ENCODE results near the gene VWA5B2.
"Not testable (repeated sequence)": the region's sequence is repeated elsewhere in the genome, so short reads cannot be mapped to it uniquely, and the experiment has no call there.

Gene VWA5B2

DNA sequence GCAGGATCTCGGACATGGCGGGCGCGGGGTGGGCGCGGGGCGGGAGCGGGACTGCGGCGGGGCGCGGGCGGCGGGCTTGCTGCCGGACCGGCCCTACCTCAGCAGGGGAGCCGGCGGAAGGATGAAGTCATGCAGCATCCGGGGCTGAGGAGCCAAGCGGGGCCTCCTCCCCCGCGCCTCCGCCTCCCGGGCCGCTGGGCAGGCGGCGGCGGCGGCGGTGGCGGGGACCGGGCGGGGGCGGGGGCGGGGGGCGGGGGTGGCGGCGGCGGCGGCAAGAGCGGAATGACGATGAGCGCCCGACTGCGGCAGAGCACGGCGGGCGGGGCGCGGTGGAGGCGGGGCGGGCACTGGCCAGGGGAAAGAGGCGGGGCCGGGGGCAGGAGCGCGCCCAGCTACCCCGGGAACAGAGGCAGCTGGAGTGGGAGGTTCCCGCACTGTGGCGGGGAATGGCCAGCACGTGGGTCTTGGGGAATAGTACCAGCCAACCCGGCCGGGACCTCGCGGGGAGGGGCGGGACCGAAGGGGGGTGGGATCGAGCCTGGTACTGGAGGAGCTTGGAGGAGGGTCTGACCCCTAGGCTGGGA lies 32.0 kb downstream of the VWA5B2 start, which contains the start of gene CAMK2N2:
Gene CAMK2N2, minus strand, starts transcription at position 284 of the 584 bp plus-strand sequence. Its CDS starts 268 bp downstream, at position 16.
- no peaks in the 10 kb centered on the region for H3F3A ChIP-seq (ENCODE audit: insufficient read depth, low read length)
- H3K4me2 ChIP-seq (ENCODE audit: low read length) = peak within 1 kb of the TSS; percentile 82
- TF ChIP-seq, protein P1, sequence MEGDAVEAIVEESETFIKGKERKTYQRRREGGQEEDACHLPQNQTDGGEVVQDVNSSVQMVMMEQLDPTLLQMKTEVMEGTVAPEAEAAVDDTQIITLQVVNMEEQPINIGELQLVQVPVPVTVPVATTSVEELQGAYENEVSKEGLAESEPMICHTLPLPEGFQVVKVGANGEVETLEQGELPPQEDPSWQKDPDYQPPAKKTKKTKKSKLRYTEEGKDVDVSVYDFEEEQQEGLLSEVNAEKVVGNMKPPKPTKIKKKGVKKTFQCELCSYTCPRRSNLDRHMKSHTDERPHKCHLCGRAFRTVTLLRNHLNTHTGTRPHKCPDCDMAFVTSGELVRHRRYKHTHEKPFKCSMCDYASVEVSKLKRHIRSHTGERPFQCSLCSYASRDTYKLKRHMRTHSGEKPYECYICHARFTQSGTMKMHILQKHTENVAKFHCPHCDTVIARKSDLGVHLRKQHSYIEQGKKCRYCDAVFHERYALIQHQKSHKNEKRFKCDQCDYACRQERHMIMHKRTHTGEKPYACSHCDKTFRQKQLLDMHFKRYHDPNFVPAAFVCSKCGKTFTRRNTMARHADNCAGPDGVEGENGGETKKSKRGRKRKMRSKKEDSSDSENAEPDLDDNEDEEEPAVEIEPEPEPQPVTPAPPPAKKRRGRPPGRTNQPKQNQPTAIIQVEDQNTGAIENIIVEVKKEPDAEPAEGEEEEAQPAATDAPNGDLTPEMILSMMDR (IDR thresholded peaks at IDR 0.05; ENCODE audit: low read length) = no peak
- no peak for TF ChIP-seq EZH2 (IDR thresholded peaks at IDR 0.05; ENCODE audit: borderline replicate concordance, low read length)
- no peaks in the 10 kb centered on the region for H4K20me1 ChIP-seq (ENCODE audit: insufficient read depth, low read length)
- H3K27ac ChIP-seq (ENCODE audit: low read depth, low read length, poor library complexity, severe bottlenecking) = no peak within 1 kb of the TSS
- H2AFZ ChIP-seq (ENCODE audit: low read length) = no peak within 1 kb of the TSS
- H3K4me1 ChIP-seq (ENCODE audit: insufficient read depth, low read length, severe bottlenecking) = peaks cover 12% of the 10 kb centered on the region
- H3K9ac ChIP-seq (ENCODE audit: low read length) = peak within 1 kb of the TSS; percentile 44; the same call in 1 of the 2 replicates
- no peaks in the 10 kb centered on the region; the same call in 1 of the 2 replicates for H3K36me3 ChIP-seq (ENCODE audit: insufficient read depth, low read length)
- no peaks in the 10 kb centered on the region for H3K9me3 ChIP-seq (ENCODE audit: low read length)
- no peaks in the 10 kb centered on the region for H3K79me2 ChIP-seq (ENCODE audit: insufficient read depth, low read length)
- peaks cover 10% of the 10 kb centered on the region; the same call in 1 of the 2 replicates for H3K27me3 ChIP-seq (ENCODE audit: insufficient read depth, low read length)
- H3K4me3 ChIP-seq (ENCODE audit: low read depth, low read length, poor library complexity, severe bottlenecking) = peak within 1 kb of the TSS; percentile 62
- H3K9me2 ChIP-seq (ENCODE audit: low read depth, low read length) = no peaks in the 10 kb centered on the region

DNA sequence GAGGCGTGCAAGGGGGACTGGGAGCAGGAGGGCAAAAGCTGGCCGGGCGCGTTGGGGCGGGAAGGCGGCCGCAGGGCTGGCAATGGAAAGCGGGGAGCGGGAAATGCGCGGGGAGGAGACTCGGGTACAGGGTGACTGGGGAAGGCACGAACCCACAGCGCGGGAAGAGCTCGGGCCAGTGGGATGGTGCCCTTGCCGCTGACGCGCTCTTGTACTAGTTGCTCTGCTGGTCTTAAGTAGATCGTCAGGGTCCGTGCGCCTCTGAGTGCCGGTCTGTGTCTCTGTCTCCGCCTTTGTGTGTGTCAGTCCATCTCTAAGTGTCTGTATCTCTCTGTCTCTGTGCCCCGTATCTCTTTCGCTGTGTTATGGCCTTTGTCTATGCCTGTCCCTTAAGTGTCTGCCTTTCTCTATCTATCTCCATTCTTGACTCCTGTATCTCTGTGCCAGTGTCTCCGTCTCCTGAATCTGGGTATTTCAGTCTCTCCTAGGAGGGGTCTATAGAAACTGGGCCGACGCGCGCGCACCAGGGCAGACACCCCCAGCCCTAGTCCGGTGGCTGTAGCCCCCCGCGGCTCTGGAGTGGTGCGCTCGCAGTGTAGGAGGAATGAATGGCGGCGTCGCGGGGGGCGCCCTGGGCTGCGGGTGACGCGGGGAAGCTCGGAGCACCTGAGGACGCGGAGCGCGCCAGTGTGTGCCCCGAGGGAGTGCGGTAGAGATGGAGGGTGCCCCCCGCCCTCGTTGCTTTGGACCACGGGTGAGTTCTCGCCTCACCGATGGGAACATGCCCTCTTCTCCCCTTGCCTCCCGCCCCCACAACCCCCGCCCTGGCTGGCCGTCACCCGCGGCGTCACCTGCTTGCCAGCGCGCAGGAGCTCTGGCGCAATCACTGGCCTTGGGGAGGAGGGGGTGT lies 32.7 kb downstream of the VWA5B2 start:
- Histone ChIP-seq H2AFZ (ENCODE audit: low read length) (no peak overlapping the region), H3K9me3 (ENCODE audit: low read length) (no peaks in the 10 kb centered on the region), H3K9ac (ENCODE audit: low read length) (peak overlapping the region; percentile 20; the same call in 1 of the 2 replicates), H3K36me3 (ENCODE audit: insufficient read depth, low read length) (no peaks in the 10 kb centered on the region; the same call in 1 of the 2 replicates), H3K27ac (ENCODE audit: low read depth, low read length, poor library complexity, severe bottlenecking) (no peak overlapping the region), H3F3A (ENCODE audit: insufficient read depth, low read length) (no peaks in the 10 kb centered on the region), H3K4me2 (ENCODE audit: low read length) (peak overlapping the region; percentile 65), H3K79me2 (ENCODE audit: insufficient read depth, low read length) (no peaks in the 10 kb centered on the region), H3K4me1 (ENCODE audit: insufficient read depth, low read length, severe bottlenecking) (peaks cover 12% of the 10 kb centered on the region), H4K20me1 (ENCODE audit: insufficient read depth, low read length) (no peaks in the 10 kb centered on the region), H3K9me2 (ENCODE audit: low read depth, low read length) (no peaks in the 10 kb centered on the region), H3K4me3 (ENCODE audit: low read depth, low read length, poor library complexity, severe bottlenecking) (peak overlapping the region; percentile 62), H3K27me3 (ENCODE audit: insufficient read depth, low read length) (peaks cover 10% of the 10 kb centered on the region; the same call in 1 of the 2 replicates)
- no peak for TF ChIP-seq EZH2 (IDR thresholded peaks at IDR 0.05; ENCODE audit: borderline replicate concordance, low read length)
- TF ChIP-seq, protein P1 (IDR thresholded peaks at IDR 0.05; ENCODE audit: low read length) = no peak

DNA sequence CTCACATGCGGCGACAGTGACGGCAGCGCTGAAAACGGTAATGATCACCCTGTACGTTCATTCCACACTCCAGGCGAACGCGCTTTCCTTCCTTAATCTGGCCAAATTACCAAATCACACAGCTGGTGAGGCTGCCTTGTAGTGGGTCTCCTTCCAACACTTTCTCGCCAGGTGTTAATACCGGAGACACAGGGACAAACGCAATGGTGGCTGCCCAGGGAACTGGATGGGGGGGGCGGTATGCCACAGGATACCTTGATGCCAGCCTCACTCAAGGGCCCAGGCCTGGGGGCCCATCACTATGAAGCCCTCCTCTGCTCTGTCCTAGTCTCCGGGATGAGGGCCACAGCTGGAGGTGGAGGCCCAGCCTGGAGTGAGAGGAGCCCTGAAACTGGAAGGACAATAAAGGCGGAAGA lies 33.4 kb downstream of the VWA5B2 start:
- H3K4me2 ChIP-seq (ENCODE audit: low read length) = no peak overlapping the region
- no peak overlapping the region for H3K4me3 ChIP-seq (ENCODE audit: low read depth, low read length, poor library complexity, severe bottlenecking)

DNA sequence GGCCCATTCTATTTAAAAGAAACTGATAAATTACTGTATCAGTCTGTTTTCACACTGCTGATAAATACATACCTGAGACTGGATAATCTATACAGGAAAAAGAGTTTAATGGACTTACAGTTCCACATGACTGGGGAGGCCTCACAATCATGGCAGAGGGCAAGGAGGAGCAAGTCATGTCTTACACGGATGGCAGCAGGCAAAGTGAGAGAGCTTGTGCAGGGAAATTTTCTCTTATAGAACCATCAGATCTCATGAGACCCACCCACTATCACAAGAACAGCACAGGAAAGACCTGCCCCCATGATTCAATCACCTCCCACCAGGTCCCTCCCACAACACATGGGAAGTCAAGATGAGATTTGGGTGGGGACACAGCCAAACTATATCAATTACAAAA lies 37.9 kb downstream of the VWA5B2 start:
- not testable (repeated sequence) for H3K36me3 ChIP-seq (ENCODE audit: insufficient read depth, low read length); H3K4me2 ChIP-seq (ENCODE audit: low read length); H2AFZ ChIP-seq (ENCODE audit: low read length); H3K27ac ChIP-seq (ENCODE audit: low read depth, low read length, poor library complexity, severe bottlenecking); H3K4me1 ChIP-seq (ENCODE audit: insufficient read depth, low read length, severe bottlenecking); H3K4me3 ChIP-seq (ENCODE audit: low read depth, low read length, poor library complexity, severe bottlenecking); H3F3A ChIP-seq (ENCODE audit: insufficient read depth, low read length); H3K9me2 ChIP-seq (ENCODE audit: low read depth, low read length); H3K9ac ChIP-seq (ENCODE audit: low read length); H4K20me1 ChIP-seq (ENCODE audit: insufficient read depth, low read length); H3K79me2 ChIP-seq (ENCODE audit: insufficient read depth, low read length); H3K9me3 ChIP-seq (ENCODE audit: low read length)
- peaks cover 10% of the 10 kb centered on the region; the same call in 1 of the 2 replicates for H3K27me3 ChIP-seq (ENCODE audit: insufficient read depth, low read length)

More for the DNA sequence above, 33.4 kb downstream of the VWA5B2 start:
- Histone ChIP-seq H3K27ac (ENCODE audit: low read depth, low read length, poor library complexity, severe bottlenecking) (no peak overlapping the region), H4K20me1 (ENCODE audit: insufficient read depth, low read length) (no peaks in the 10 kb centered on the region), H3K36me3 (ENCODE audit: insufficient read depth, low read length) (no peaks in the 10 kb centered on the region; the same call in 1 of the 2 replicates), H3K79me2 (ENCODE audit: insufficient read depth, low read length) (no peaks in the 10 kb centered on the region), H3K9me2 (ENCODE audit: low read depth, low read length) (no peaks in the 10 kb centered on the region), H3F3A (ENCODE audit: insufficient read depth, low read length) (no peaks in the 10 kb centered on the region), H3K27me3 (ENCODE audit: insufficient read depth, low read length) (peaks cover 10% of the 10 kb centered on the region; the same call in 1 of the 2 replicates), H3K4me1 (ENCODE audit: insufficient read depth, low read length, severe bottlenecking) (peaks cover 12% of the 10 kb centered on the region), H2AFZ (ENCODE audit: low read length) (no peak overlapping the region), H3K9ac (ENCODE audit: low read length) (no peak overlapping the region), H3K9me3 (ENCODE audit: low read length) (no peaks in the 10 kb centered on the region)
- TF ChIP-seq EZH2 (IDR thresholded peaks at IDR 0.05; ENCODE audit: borderline replicate concordance, low read length) = no peak
- TF ChIP-seq, protein P1 (IDR thresholded peaks at IDR 0.05; ENCODE audit: low read length) = no peak
